HG03342 (cell line): ENCODE results near the gene SUV39H2.
"Not testable (repeated sequence)": the region's sequence is repeated elsewhere in the genome, so short reads cannot be mapped to it uniquely, and the experiment has no call there.

Experiments used
- ATAC-seq: cut with Tn5 transposase; IDR thresholded peaks from one replicate; pipeline ENCODE4 v1.9.1; 2021; ENCODE audit warnings: mild to moderate bottlenecking, moderate library complexity; ENCODE audit not compliant: unreplicated experiment

SUV39H2 gene

GRCh38 chr10:14873090-14873760 is 5.4 kb upstream of the SUV39H2 start:
- ATAC-seq, result peak; percentile 47

GRCh38 chr10:14875941-14876340 is 2.7 kb upstream of the SUV39H2 start:
- ATAC-seq, result no peak

GRCh38 chr10:14876764-14877163 is 1.9 kb upstream of the SUV39H2 start:
- no peak for ATAC-seq

- ATAC-seq, result peak; percentile 28
Measured at GRCh38 chr10:14879124-14879927, 660 bp downstream of the SUV39H2 start.

- ATAC-seq, result no peak
Measured at GRCh38 chr10:14879928-14880193, 1.2 kb downstream of the SUV39H2 start.

GRCh38 chr10:14880229-14880628 is 1.6 kb downstream of the SUV39H2 start:
- ATAC-seq, result no peak

GRCh38 chr10:14884082-14884481 is 5.4 kb downstream of the SUV39H2 start:
- ATAC-seq, result no peak

GRCh38 chr10:14889318-14889717 is 10.7 kb downstream of the SUV39H2 start:
- no peak for ATAC-seq

- no peak for ATAC-seq
Measured at GRCh38 chr10:14891151-14891550, 12.5 kb downstream of the SUV39H2 start.

GRCh38 chr10:14904316-14904732 is 25.7 kb downstream of the SUV39H2 start:
- no peak for ATAC-seq

GRCh38 chr10:14904864-14905263 is 26.2 kb downstream of the SUV39H2 start:
- no peak for ATAC-seq

GRCh38 chr10:14905890-14906289 is 27.2 kb downstream of the SUV39H2 start:
- ATAC-seq, result no peak

GRCh38 chr10:14906765-14907164 is 28.1 kb downstream of the SUV39H2 start:
- ATAC-seq, result no peak

GRCh38 chr10:14907591-14907990 is 28.9 kb downstream of the SUV39H2 start:
- not testable (repeated sequence) for ATAC-seq

GRCh38 chr10:14909101-14909500 is 30.4 kb downstream of the SUV39H2 start:
- no peak for ATAC-seq

GRCh38 chr10:14910953-14911352 is 32.3 kb downstream of the SUV39H2 start:
- ATAC-seq, result no peak

GRCh38 chr10:14911801-14912200 is 33.1 kb downstream of the SUV39H2 start:
- no peak for ATAC-seq

- no peak for ATAC-seq
Measured at GRCh38 chr10:14916600-14916999, 37.9 kb downstream of the SUV39H2 start.

GRCh38 chr10:14917827-14918226 is 39.2 kb downstream of the SUV39H2 start:
- ATAC-seq, result no peak

GRCh38 chr10:14918964-14919363 is 40.3 kb downstream of the SUV39H2 start:
- no peak for ATAC-seq

GRCh38 chr10:14924013-14924412 is 45.3 kb downstream of the SUV39H2 start:
- ATAC-seq, result no peak

- ATAC-seq, result no peak
Measured at GRCh38 chr10:14925268-14925667, 46.6 kb downstream of the SUV39H2 start.

- peak; percentile 17 for ATAC-seq
Measured at GRCh38 chr10:14926061-14926470, 47.4 kb downstream of the SUV39H2 start.
